ENCODE measurements around the gene AP1S2.

DNA sequence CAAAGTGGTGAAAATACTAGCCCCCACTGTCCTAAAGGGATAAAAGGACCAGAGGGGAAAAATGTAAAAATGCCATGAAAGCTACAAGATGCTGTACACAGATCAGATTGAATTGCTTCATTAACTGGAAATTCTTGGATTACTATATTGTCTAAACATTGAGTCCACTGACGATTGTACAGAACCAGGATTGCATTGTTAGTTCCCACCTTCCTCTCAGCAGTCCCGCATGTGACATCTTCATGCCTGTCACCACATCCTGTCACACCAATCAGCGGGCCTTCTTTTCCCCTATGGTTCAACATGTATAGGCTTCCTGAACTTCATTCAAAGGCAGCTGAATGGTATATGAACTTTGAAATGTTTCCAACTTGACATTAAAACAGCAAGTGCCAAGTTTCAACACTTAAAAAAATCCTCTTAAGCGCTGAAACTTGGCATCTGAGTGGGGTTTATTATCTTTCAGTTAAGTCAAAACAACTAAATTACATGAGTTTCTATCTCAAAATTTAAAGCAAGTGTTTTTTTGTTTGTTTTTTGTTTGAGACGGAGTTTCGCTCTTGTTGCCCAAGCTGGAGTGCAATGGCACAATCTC is 39.7 kb downstream of the AP1S2 start:
- TF ChIP-seq, protein P1, sequence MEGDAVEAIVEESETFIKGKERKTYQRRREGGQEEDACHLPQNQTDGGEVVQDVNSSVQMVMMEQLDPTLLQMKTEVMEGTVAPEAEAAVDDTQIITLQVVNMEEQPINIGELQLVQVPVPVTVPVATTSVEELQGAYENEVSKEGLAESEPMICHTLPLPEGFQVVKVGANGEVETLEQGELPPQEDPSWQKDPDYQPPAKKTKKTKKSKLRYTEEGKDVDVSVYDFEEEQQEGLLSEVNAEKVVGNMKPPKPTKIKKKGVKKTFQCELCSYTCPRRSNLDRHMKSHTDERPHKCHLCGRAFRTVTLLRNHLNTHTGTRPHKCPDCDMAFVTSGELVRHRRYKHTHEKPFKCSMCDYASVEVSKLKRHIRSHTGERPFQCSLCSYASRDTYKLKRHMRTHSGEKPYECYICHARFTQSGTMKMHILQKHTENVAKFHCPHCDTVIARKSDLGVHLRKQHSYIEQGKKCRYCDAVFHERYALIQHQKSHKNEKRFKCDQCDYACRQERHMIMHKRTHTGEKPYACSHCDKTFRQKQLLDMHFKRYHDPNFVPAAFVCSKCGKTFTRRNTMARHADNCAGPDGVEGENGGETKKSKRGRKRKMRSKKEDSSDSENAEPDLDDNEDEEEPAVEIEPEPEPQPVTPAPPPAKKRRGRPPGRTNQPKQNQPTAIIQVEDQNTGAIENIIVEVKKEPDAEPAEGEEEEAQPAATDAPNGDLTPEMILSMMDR (IDR thresholded peaks at IDR 0.05; ENCODE audit: insufficient read depth, low read length): no peak
- TF ChIP-seq GABPA (IDR thresholded peaks at IDR 0.05; ENCODE audit: low read depth) (no peak), SPI1 (IDR thresholded peaks at IDR 0.05; ENCODE audit: borderline replicate concordance, low read depth) (no peak)
- TF ChIP-seq, protein P2, sequence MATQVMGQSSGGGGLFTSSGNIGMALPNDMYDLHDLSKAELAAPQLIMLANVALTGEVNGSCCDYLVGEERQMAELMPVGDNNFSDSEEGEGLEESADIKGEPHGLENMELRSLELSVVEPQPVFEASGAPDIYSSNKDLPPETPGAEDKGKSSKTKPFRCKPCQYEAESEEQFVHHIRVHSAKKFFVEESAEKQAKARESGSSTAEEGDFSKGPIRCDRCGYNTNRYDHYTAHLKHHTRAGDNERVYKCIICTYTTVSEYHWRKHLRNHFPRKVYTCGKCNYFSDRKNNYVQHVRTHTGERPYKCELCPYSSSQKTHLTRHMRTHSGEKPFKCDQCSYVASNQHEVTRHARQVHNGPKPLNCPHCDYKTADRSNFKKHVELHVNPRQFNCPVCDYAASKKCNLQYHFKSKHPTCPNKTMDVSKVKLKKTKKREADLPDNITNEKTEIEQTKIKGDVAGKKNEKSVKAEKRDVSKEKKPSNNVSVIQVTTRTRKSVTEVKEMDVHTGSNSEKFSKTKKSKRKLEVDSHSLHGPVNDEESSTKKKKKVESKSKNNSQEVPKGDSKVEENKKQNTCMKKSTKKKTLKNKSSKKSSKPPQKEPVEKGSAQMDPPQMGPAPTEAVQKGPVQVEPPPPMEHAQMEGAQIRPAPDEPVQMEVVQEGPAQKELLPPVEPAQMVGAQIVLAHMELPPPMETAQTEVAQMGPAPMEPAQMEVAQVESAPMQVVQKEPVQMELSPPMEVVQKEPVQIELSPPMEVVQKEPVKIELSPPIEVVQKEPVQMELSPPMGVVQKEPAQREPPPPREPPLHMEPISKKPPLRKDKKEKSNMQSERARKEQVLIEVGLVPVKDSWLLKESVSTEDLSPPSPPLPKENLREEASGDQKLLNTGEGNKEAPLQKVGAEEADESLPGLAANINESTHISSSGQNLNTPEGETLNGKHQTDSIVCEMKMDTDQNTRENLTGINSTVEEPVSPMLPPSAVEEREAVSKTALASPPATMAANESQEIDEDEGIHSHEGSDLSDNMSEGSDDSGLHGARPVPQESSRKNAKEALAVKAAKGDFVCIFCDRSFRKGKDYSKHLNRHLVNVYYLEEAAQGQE (IDR thresholded peaks at IDR 0.05; ENCODE audit: insufficient replicate concordance, low read depth): no peak

All from HL-60 (cell line).